Measurements from ENCODE around the gene ZNF329. TPM values are rescaled to one million over a fixed set of nuclear protein-coding genes. Genes with fewer than 3 reads are reported as not detected.
"Not testable (repeated sequence)": the region's sequence is repeated elsewhere in the genome, so short reads cannot be mapped to it uniquely, and the experiment has no call there.

Gene ZNF329
- total RNA-seq, 1 donor from 2014 or later, result 9.6 TPM

- DNase-seq (ENCODE audit: extremely low spot score in 2 of 2), result no peak
- peaks cover 27% of the 10 kb centered on the region for H3K4me1 ChIP-seq
- no peak overlapping the region for H3K4me3 ChIP-seq
- H3K27ac ChIP-seq, result no peak overlapping the region
- TF ChIP-seq CTCF (IDR thresholded peaks at IDR 0.05) (no peak), POLR2AphosphoS5 (IDR thresholded peaks at IDR 0.05; ENCODE audit: insufficient read depth in 1 of 2, low read depth in 1 of 2) (no peak), POLR2A (IDR thresholded peaks at IDR 0.05) (no peak)
- no peaks in the 10 kb centered on the region for H3K36me3 ChIP-seq
- no peaks in the 10 kb centered on the region for H3K27me3 ChIP-seq
- intact Hi-C loops (cut with DNase I), result loop anchor here (5.0 kb wide), 1 partner anchor 135 kb away; no protein-coding TSS in a partner anchor
- no peaks in the 10 kb centered on the region for H3K9me3 ChIP-seq
Observed at GRCh38 chr19:58157045-58157728, 6.6 kb upstream of the ZNF329 start.

- DNase-seq (ENCODE audit: extremely low spot score in 2 of 2), result peak; percentile 90 to 96
- Histone ChIP-seq H3K4me3 (peak overlapping the region; percentile 61 to 97), H3K9me3 (no peaks in the 10 kb centered on the region), H3K27ac (peak overlapping the region; percentile 91), H3K4me1 (peaks cover 36% of the 10 kb centered on the region), H3K36me3 (no peaks in the 10 kb centered on the region), H3K27me3 (no peaks in the 10 kb centered on the region)
- TF ChIP-seq CTCF (IDR thresholded peaks at IDR 0.05) (peak; percentile 99 to 100 (median 100)), POLR2A (IDR thresholded peaks at IDR 0.05) (peak in 1 of 2 donors; percentile 31), POLR2AphosphoS5 (IDR thresholded peaks at IDR 0.05; ENCODE audit: insufficient read depth in 1 of 2, low read depth in 1 of 2) (peak; percentile 89 to 99)
- intact Hi-C loops (cut with DNase I), result loop anchor here (5.0 kb wide), 1 partner anchor 133 kb away; no protein-coding TSS in a partner anchor
Observed at GRCh38 chr19:58154679-58155648, 4.4 kb upstream of the ZNF329 start.

GRCh38 chr19:58154287-58154678 is 3.7 kb upstream of the ZNF329 start:
- no peaks in the 10 kb centered on the region for H3K36me3 ChIP-seq
- H3K27ac ChIP-seq, result peak overlapping the region; percentile 91
- H3K4me3 ChIP-seq, result peak overlapping the region; percentile 61 to 97
- H3K4me1 ChIP-seq, result peaks cover 43% of the 10 kb centered on the region
- intact Hi-C loops (cut with DNase I), result no loop called here
- DNase-seq (ENCODE audit: extremely low spot score in 2 of 2), result no peak
- H3K9me3 ChIP-seq, result no peaks in the 10 kb centered on the region
- H3K27me3 ChIP-seq, result no peaks in the 10 kb centered on the region
- no peak for TF ChIP-seq CTCF (IDR thresholded peaks at IDR 0.05)
- TF ChIP-seq POLR2AphosphoS5 (IDR thresholded peaks at IDR 0.05; ENCODE audit: insufficient read depth in 1 of 2, low read depth in 1 of 2), result no peak

- H3K4me1 ChIP-seq, result peaks cover 44% of the 10 kb centered on the region
- H3K27ac ChIP-seq, result no peak overlapping the region
- H3K9me3 ChIP-seq, result no peaks in the 10 kb centered on the region
- DNase-seq (ENCODE audit: extremely low spot score in 2 of 2), result no peak
- intact Hi-C loops (cut with DNase I), result no loop called here
- H3K4me3 ChIP-seq, result peak overlapping the region in 1 of 2 donors; percentile 61
- H3K27me3 ChIP-seq, result no peaks in the 10 kb centered on the region
- no peaks in the 10 kb centered on the region for H3K36me3 ChIP-seq
- TF ChIP-seq CTCF (IDR thresholded peaks at IDR 0.05), result no peak
Observed at GRCh38 chr19:58153386-58153785, 2.8 kb upstream of the ZNF329 start.

GRCh38 chr19:58147475-58147874 is 3.1 kb downstream of the ZNF329 start:
- Histone ChIP-seq H3K36me3 (peaks cover 0 to 22% of the 10 kb centered on the region in 2 donors), H3K9me3 (peaks cover 29% of the 10 kb centered on the region), H3K4me1 (peaks cover 17% of the 10 kb centered on the region)
- DNase-seq (ENCODE audit: extremely low spot score in 2 of 2); intact Hi-C loops (cut with DNase I); H3K4me3 ChIP-seq; H3K27me3 ChIP-seq; H3K27ac ChIP-seq: not testable (repeated sequence)
